ENCODE data around the gene MAN1A1.

DNA sequence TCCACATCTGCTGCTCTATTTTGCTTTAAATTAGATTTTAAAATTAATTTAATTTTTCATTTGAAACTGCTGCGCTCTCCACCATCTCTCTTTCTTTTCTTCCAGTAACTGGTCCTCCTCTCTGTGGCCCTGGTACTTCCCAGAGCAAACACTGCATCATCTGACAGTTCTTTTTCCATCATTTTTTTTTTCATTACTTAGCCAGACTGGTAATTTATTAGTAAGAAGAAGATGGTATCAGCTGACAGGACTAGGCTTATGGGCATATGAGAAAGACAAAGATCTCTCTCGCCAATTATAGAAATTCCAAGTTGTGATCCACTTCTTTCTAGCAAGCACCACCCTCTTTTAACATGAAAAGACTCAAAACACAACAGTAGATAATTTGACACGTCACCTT, 197.4 kb downstream of the MAN1A1 start:
- TF ChIP-seq, protein P1, sequence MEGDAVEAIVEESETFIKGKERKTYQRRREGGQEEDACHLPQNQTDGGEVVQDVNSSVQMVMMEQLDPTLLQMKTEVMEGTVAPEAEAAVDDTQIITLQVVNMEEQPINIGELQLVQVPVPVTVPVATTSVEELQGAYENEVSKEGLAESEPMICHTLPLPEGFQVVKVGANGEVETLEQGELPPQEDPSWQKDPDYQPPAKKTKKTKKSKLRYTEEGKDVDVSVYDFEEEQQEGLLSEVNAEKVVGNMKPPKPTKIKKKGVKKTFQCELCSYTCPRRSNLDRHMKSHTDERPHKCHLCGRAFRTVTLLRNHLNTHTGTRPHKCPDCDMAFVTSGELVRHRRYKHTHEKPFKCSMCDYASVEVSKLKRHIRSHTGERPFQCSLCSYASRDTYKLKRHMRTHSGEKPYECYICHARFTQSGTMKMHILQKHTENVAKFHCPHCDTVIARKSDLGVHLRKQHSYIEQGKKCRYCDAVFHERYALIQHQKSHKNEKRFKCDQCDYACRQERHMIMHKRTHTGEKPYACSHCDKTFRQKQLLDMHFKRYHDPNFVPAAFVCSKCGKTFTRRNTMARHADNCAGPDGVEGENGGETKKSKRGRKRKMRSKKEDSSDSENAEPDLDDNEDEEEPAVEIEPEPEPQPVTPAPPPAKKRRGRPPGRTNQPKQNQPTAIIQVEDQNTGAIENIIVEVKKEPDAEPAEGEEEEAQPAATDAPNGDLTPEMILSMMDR (tag by site-specific recombination; IDR thresholded peaks at IDR 0.05): no peak
- TF ChIP-seq TCF7L2 (IDR thresholded peaks at IDR 0.05; ENCODE audit: borderline replicate concordance, low read depth, low read length) (no peak), ZNF274 (IDR thresholded peaks at IDR 0.05; ENCODE audit: low read length) (no peak), ZNF274 (tag by site-specific recombination; IDR thresholded peaks at IDR 0.05; ENCODE audit: borderline replicate concordance) (no peak), MYNN (tag by site-specific recombination; IDR thresholded peaks at IDR 0.05; ENCODE audit: borderline replicate concordance) (no peak), ZNF792 (tag by site-specific recombination; IDR thresholded peaks at IDR 0.05) (no peak), ZNF561 (tag by site-specific recombination; IDR thresholded peaks at IDR 0.05; ENCODE audit: borderline replicate concordance) (no peak), ZNF175 (tag by site-specific recombination; IDR thresholded peaks at IDR 0.05) (no peak), ZNF560 (tag by site-specific recombination; IDR thresholded peaks at IDR 0.05; ENCODE audit: borderline replicate concordance) (no peak)

Measured in HEK293 (cell line).